Testis (tissue), 2 donors: Measurements from ENCODE around the gene CENPO.

Experiments used
- POLR2A ChIP-seq: fragments of 450-650 bp; IDR thresholded peaks from one replicate; pipeline ENCODE4 v1.6.1; 2017; ENCODE audit warnings: antibody characterized with exemption, mild to moderate bottlenecking, moderate library complexity
- TF ChIP-seq, protein P1 (sequence below), 3 experiments: fragments of 450-650 bp in 2 of 3; fragments of 200-600 bp in 1 of 3; sonication (generic) in 1 of 3; IDR thresholded peaks; one replicate each; pipeline ENCODE4 v1.5.1; 2016 to 2019; ENCODE audit warnings: antibody characterized with exemption in 3 of 3, mild to moderate bottlenecking in 2 of 3, moderate library complexity in 1 of 3

DNA sequence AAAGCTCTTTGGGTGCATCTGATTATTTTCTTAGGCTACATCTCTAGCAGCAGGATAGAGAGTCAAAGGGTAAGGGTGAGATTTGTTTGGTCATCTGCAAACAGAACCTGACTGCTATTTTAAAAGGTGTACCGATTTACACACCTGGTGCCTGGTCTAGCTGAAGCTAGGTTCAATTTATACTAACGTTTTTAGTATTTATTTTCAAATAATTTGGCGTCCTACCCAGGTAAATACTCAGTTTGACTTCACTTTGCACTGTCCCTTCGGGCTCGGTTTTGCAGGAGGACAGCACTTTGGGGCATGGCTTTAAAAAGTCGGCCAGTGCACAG is 717 bp upstream of the CENPO start:
- TF ChIP-seq, protein P1, sequence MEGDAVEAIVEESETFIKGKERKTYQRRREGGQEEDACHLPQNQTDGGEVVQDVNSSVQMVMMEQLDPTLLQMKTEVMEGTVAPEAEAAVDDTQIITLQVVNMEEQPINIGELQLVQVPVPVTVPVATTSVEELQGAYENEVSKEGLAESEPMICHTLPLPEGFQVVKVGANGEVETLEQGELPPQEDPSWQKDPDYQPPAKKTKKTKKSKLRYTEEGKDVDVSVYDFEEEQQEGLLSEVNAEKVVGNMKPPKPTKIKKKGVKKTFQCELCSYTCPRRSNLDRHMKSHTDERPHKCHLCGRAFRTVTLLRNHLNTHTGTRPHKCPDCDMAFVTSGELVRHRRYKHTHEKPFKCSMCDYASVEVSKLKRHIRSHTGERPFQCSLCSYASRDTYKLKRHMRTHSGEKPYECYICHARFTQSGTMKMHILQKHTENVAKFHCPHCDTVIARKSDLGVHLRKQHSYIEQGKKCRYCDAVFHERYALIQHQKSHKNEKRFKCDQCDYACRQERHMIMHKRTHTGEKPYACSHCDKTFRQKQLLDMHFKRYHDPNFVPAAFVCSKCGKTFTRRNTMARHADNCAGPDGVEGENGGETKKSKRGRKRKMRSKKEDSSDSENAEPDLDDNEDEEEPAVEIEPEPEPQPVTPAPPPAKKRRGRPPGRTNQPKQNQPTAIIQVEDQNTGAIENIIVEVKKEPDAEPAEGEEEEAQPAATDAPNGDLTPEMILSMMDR (IDR thresholded peaks at IDR 0.05) = no peak
- TF ChIP-seq POLR2A = no peak
